HG03103 (cell line): Measurements from ENCODE around the gene TOX2.

Source experiments
- ATAC-seq: cut with Tn5 transposase; IDR thresholded peaks from one replicate; pipeline ENCODE4 v1.9.1; 2021; ENCODE audit warnings: low read depth; ENCODE audit not compliant: unreplicated experiment

The TOX2 gene

DNA sequence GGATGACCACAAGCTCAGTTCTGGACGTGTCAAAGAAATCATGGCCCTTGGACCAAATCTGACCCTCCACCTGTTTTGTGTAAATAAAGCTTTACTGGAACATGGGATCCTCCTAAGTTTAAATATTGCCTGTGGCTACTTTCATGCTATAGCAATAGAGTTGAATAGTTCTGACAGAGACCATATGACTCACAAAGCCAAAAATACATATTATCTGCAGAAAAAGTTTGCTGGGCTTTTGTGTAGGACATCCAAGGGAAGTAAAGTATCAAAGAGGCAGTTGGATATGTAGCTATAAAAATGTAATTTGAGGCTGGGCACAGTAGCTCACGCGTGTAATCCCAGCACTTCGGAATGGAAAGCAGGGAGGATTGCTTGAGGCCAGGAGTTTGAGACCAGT is 78.9 kb downstream of the TOX2 start:
- ATAC-seq, result no peak

DNA sequence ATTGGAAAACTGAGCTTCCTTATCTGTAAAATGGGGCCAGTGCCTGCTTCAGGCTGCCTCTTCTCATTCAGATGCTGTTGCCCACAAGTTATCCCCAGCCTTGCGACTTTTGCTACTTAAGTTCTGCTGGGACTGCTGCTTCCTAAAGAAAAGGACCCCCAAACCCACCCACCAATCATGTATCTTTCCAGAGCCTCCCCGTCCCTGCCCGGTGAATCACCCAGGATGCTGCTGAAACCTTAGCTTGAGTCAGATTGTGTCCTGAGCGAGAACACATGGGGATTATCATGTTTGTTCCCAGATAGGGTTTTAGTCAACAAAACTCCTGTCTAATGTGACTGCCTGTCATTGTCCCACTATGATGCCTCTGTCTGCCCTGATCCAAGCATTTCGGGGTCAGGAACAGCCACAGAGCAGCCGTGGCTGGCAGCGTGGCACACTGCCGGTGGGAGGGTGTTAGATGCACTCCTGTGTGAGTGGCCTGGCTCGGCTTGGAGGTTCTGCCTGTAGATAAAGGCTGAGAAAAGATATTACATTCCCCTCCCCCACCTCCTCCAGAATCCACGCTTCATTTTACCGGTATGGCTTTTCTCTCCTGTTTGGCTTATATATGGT is 79.9 kb downstream of the TOX2 start:
- no peak for ATAC-seq

DNA sequence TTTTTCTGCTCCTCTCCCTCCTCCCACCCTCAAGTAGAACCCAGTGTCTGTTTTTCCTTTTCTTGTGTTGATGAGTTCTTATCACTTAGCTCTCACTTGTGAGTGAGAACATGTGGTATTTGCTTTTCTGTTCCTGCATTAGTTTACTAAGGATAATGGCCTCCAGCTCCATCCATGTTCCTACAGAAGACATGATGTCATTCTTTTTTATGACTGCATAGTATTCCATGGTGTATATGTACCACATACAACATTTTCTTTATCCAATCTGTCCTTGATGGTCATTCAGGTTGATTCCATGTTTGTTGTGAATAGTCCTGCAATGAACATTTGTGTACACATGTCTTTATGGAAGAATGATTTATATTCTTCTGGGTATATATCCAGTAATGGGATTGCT is 81.0 kb downstream of the TOX2 start:
- ATAC-seq, result no peak

DNA sequence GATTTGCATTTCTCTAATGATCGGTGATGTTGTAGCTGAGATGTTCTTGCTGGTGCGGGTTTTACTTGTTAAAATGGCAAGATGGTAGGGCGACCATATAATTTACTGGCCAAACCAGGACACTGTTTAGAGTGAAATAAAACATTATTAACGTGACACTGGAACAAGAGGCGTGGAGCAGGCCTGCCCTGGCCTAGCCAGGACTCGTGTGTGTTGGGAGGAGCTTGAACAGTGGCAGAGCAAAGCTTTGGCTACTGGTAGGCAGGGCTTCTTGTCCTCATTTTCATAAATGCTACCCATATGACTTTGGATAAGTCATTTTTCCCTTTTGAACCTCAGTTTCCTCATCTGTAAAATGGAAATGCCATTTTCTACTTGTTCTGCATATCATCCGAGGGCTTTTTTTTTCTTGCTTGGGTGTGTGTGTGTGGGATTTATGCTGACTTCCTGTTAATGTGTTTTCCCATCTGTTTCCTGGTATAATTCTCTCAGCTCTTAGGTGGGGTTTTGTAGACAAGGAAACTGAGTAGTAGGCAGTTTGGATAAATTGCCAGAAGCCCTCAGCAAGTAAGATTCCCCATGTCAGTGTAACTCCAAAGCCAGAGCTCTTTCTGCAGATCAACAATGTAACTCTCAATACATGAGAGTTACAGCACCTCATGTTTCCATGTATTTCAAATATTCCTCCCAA is 81.7 kb downstream of the TOX2 start:
- no peak for ATAC-seq

DNA sequence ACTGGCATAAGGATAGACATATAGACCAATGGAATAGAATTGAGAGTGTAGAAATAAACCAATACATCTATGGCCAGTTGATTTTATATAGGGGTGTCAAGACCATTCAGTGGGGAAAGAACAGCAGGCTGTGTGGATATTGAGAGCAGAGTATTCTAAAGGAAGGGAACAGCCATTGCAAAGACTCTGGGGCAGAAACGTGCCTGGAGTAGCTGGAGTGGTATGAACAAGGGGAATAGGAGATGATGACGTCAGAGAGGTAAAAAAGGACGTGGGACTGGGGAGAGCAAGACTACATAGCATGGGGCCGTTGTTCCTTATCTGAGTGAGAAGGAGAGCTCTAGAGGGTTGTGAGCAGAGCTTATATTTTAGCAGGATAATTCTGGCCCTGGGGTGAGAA is 85.2 kb downstream of the TOX2 start:
- ATAC-seq, result no peak

DNA sequence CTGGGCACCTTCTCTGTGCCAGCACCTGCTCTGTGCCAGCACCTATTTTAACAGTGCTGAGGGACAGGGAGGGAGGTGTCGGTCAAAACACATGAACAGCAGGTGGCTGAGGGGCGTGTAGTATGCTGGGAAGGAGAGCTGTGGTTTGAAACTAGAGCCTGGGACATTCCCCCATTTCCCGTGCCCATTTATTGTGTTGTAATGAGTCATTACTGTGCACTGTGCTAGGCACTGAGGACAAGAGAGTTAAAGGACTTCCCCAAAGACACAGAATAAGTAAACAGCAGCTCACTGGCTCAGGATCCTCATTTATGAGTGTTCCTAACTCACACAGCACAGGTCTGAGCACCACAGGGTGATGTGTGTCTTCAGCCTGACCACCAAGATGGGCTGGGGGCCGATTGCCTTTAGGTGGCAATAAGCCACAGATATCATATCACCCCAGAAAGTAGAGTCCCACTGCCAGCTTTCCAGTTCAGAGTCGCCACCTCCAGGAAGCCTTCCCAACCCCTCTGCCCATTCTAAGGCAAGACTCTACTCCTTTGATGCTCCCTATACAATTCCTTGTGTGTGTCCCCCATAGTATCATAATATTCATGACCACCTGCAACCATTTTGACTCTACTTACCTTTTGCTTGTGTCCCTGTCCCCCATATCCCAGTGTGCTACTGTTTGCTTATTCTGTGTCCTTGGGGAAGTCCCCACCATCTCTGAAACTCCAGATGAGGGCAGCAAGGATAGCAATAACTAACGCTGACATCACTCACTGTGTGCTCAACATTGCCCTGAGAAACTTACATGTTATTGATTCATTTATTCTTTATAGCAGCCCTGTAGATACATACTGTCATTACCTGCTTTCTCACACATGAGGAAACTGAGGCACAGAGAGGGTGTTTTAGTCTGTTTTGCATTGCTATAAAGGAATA is 87.3 kb downstream of the TOX2 start:
- ATAC-seq, result peak; percentile 54

DNA sequence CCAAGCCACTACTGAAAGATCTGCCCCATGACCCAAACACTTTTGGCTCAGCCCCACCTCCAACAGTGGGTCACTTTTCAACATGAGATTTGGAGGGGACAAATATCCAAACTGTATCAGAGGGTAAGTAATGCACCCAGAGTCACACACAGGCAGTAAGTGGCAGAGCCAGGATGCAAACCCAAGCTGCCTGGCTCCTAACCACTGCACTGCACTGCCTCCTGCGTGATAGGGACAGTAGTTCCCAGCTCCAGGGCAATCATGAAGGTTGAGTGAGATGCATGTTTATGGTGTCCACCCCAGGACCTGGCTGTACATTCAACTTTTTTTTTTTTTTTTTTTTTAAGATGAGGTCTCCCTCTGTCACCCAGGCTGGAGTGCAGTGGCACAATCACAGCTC is 88.2 kb downstream of the TOX2 start:
- no peak for ATAC-seq

DNA sequence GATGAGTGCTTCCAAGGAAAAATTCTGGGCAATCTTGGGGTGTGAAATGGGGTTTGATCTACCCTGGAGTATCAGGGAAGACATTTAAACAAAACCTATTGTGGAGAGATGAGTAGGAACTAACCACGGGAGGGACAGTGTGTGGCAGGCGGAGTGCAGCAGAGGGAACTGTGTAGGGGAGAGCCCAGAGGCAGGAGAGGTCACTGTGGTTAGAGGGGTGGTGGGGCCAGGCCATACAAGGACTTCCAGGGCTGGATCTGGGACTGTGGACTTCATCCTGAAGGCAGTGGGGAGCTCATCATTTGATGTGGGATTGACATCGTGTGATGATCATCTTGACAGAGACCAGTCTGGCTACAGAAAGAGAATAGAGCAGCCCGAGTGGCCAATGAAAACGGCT is 89.0 kb downstream of the TOX2 start:
- no peak for ATAC-seq

DNA sequence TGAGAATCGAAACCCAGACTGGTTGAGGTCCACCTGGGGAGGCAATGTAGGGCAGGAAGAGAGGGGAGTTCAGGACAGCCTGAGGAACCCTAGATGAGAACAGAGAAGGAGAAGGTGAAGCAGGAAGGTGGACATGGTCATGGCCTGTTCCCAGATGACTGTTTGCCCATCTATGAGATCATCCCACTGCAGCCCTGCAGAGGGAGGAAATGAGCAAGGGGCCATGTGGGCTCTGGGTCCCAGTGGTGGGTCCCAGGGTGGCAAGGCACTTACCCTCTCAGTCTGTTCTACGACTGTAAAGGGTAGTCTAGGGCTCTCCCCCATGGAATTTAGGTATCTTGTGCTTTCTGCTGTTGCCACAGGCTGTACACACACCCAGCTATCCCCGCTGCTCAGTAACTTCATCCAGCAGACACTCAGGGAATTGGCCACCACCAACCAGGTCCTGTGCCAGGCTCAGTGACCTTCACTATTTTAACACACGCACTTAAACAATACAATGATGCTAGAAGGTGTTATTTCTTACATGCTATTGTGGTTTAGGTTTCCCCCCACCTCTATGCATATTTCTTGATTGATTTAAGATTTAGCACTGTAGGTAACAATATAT is 89.8 kb downstream of the TOX2 start:
- no peak for ATAC-seq

DNA sequence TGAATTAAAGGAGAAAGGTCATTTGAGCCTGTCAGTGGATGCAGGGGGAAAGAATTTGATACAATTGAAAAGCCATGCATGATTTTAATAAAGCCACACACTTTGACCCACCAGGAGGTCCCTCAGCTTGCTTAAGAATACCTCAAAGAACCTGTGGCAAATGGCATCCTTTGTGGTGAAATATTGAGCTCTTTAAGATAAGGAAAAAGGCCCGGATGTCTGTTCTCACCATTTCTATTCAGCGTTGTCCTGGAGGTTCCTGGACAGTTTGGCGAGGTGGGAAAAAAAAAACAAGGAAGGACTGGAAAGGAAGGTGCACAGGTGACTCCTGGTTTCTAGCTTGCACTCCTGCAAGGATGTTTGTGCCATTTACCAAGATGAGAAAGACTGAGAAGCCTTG is 91.0 kb downstream of the TOX2 start:
- ATAC-seq, result no peak

DNA sequence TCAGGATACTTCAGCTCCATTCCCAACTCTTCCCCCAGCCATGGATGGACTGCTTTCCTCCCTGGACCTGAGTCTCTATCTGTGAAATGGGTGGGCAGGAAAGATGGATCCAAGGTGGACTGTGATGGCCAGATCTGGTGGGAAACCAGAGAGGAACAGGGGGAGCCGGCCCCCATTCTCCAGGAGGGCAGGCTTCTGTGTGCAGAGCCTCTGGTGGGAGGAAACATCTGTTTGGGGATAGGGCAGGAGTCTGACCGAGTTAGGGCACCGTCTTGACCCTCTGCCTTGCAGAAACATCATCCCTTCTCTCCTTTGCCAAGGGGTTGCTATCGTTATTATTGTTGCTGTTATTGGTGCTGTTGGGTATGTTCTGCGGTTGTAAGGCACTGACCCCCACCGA is 91.5 kb downstream of the TOX2 start:
- ATAC-seq, result no peak

DNA sequence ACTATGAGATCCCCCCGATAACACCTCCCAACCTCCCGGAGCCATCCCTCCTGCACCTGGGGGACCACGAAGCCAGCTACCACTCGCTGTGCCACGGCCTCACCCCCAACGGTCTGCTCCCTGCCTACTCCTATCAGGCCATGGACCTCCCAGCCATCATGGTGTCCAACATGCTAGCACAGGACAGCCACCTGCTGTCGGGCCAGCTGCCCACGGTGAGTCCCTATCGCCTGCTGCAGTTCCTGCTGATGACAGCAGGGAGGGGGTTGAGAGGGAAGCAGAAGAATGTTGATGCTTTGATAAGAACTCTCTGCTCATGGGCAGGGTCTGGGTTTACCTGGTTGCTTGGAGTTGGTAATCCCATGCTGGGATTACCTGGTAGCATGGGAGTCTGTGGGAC is 91.9 kb downstream of the TOX2 start:
- ATAC-seq, result no peak

DNA sequence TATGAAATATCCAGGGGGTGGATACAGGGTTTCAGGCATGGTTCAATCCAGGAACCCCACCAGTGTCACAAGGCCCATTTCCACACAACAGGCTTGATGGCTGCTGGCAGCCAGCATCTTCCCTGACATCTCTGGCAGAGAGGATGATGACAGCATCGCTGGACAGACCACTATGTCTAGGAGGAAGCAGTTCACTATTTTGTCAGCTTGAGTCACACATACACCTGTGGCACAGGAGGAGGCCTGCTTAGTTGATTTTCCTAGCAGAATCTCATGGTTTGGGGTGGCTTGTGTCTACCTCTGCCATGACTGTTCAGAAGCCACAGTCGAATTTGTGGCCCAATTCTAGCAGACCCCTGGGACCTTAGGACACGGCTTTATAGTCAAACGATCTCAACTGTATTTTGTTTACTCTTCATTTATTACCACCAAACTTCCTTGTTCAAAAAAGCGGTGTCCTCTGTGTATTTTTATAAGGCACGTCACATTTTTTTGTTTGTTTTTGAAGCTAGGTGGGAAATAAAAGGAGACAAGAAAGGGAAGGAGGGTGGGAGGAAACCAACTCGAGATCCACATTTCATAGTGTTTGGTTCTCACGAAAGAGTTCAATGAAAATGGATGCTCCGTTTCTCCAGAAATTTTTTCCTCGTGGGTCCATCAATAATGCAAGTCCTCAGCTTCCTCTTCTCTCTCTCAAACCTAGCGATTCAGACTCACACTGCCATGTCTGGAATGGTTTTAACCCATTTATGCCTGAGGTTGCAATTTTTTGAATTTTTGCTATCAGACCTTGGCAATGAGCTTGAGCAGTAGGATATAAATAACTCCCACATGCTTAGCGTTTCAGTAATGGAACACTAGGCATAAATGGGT is 94.4 kb downstream of the TOX2 start:
- ATAC-seq, result no peak

DNA sequence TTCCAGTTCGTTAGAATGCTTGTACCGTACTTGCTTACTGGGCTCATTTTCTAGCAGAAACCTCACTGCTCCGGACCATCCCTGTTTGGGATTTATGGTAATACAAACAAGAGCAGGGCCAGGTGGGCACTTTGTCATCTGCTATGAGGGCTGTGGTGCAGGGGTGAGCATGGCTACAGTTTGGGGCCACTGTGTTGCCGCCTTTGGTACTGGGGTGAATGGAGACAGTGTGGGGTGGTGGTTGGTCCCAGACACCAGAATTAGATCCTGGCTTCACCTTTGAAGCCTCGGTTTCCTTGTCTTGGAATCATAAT is 95.0 kb downstream of the TOX2 start:
- no peak for ATAC-seq

DNA sequence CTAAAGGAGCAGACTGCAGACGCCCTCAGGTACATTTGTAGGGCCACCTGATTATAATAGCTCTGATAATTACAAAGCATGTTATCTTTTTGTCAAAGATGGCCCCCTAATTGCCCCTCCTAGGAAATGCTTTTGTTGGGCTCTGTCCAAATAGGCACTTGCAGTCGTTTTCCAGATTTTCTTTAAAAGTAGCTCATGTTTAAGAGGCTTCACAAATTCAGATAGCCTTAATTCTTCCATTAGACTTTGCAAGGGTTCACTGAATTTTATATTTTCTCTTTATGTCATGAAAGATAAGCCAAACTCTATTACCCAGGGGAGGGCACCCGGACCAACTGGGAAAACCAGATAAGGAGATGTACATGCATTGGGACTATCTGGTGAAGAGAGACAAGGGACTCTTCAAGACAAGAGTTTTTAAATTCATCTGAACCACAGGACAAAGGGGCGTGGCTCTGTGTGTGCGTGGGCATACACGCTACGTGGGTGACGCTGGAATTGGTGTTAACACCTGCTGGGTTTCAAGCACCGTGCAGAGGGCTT is 95.6 kb downstream of the TOX2 start:
- ATAC-seq, result no peak

DNA sequence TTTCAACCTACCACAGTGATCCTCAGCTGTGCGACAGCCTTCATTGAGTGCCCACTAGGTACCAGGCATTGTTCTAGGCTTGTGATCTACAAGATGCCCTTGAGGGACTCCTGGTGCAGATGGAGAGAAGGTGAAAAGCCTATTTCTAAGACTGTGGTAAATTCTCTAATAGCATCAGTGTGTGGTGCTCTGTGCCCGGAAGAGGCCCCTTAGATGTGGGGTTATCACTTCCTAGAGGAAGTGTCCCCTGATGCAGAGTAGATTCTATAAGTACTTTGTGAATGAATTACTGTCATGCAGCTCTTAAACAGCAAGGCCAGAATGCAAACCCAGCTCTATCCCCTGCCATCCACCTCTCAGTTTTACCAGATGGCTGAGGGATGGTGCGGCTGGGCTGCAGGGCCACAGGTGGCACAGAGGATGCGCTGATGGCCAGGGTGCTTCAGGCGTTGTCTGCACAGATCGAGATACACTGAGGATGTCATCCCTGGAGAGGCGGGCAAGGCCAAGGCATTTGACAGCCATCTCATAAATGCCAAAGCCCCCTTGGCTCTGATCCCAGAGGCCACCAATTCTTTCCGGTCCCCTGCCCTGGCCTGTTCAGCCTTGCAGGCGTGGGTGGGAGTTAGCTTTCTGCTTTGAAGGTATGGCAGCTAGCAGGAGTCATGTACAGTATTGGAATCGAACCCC is 96.7 kb downstream of the TOX2 start:
- ATAC-seq, result no peak

DNA sequence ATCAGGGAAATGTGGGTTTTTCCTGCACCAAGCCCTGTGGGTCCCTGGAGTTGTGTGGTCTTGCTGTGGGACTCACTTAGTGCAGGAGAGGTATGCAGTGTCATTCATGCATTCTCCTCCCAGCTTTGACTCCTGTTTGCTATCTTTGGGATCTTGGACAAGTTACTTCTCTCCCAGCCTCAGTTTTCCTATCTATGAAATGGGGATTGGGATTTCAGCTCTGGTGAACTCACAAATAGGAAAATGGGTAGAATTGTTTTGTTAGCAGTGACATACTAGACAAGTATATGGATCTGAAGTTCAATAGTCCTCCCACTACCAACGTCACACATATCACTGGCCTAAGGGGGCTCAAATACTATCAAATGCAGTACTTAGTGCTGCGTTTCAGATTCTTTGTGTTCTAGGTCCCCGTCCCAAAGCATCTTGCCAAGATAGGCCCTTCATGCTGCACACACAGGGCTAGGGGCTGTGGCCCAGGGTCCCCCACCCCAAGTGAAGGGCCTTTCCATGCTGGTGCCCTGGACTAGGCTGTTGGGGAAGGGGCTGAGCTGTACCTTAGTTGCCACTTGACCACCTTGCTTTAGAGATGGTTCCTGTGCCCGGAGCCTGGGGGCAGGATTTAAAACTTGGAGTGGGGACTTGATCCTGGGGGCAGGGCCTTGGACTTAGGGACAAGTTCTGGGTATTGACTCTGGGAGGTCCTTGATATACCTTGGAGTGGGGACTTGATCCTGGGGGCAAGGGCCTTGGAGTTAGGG is 98.0 kb downstream of the TOX2 start:
- ATAC-seq, result no peak

DNA sequence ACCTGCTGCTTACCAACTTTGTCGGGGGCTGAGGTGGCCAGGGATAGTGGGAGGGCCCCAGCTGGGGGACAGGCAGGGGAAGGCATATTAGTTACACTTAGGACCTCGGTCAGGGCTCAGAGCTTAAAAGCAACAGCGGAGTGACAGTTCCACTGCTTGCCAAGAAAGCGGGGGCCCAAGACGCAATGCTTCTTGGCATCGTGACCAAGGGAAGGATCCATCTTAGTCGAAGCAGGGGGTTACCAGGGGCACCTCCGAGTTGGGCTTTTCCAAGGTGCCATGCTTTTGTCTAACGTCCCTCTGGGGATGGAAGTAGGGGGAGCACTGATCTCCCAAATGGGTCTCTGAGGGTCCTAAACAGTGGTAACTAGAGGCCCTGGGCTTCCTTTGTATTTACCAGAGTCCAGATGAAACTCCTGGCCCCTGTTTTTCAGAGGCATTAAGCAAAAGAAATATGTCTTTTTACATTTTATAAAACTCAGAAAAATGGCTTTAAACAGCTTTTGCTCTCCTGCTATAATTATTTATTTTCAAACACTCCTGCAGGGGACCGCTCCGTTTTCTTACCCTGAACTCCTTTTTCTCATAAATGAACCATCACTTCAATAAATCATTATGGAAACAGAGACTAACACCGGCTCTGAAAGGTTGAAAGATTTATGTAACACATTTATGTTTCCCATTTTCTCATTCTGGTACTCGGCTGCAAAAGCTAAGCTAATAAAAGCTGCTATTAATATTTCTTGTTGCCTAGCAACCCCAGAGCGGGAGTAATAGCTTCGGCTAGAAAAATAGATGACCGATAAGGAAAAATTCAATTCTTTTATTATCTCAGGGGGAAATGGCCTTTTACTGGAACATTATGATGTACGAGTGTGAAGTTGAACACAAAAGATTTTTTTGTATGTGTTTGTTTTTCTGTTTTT is 100.4 kb downstream of the TOX2 start:
- ATAC-seq, result no peak
